Gastroesophageal sphincter (tissue), 3 donors: Measurements from ENCODE around the gene ATP6V1C2.

Source experiments
- CTCF ChIP-seq, 4 experiments: fragments of 200-600 bp in 2 of 4; fragments of 450-650 bp in 2 of 4; sonication (generic) in 1 of 4; IDR thresholded peaks; one replicate each; pipeline ENCODE4 v1.5.1; 2017 to 2019; ENCODE audit warnings: antibody characterized with exemption in 4 of 4, mild to moderate bottlenecking in 2 of 4, moderate library complexity in 2 of 4
- EP300 ChIP-seq: sonication (generic); formaldehyde crosslinking; IDR thresholded peaks from one replicate; pipeline ENCODE4 v1.6.1; 2017; ENCODE audit warnings: antibody characterized with exemption, mild to moderate bottlenecking
- POLR2A ChIP-seq, 2 donors: fragments of 450-650 bp; IDR thresholded peaks; one replicate each; pipeline ENCODE4 v1.6.1; 2017; ENCODE audit warnings: antibody characterized with exemption in 2 of 2, mild to moderate bottlenecking in 2 of 2, moderate library complexity in 1 of 2
- POLR2AphosphoS5 ChIP-seq: sonication (generic); formaldehyde crosslinking; IDR thresholded peaks from one replicate; pipeline ENCODE4 v1.6.1; 2017; ENCODE audit warnings: antibody characterized with exemption

GRCh38 chr2:10775831-10776230 is 54.4 kb downstream of the ATP6V1C2 start:
- TF ChIP-seq CTCF (IDR thresholded peaks at IDR 0.05) (no peak), EP300 (no peak), POLR2A (IDR thresholded peaks at IDR 0.05) (no peak), POLR2AphosphoS5 (no peak)
